ENCODE data around the gene NFKB2.

Gene NFKB2

GRCh38 chr10:102421507-102421756, 25.9 kb downstream of the NFKB2 start:
- DNase-seq (ENCODE audit: low read depth in 1 of 2, low spot score in 1 of 2): peak in 1 of 2 experiments; percentile 18
- Histone ChIP-seq H3K27me3 (ENCODE audit: insufficient read depth, poor library complexity, severe bottlenecking) (peaks cover 8% of the 10 kb centered on the region), H3K27ac (replicated peaks) (peak overlapping the region; percentile 82), H3K4me3 (replicated peaks; ENCODE audit: insufficient read depth, low read length) (peak overlapping the region; percentile 99)
- TF ChIP-seq, protein P1, sequence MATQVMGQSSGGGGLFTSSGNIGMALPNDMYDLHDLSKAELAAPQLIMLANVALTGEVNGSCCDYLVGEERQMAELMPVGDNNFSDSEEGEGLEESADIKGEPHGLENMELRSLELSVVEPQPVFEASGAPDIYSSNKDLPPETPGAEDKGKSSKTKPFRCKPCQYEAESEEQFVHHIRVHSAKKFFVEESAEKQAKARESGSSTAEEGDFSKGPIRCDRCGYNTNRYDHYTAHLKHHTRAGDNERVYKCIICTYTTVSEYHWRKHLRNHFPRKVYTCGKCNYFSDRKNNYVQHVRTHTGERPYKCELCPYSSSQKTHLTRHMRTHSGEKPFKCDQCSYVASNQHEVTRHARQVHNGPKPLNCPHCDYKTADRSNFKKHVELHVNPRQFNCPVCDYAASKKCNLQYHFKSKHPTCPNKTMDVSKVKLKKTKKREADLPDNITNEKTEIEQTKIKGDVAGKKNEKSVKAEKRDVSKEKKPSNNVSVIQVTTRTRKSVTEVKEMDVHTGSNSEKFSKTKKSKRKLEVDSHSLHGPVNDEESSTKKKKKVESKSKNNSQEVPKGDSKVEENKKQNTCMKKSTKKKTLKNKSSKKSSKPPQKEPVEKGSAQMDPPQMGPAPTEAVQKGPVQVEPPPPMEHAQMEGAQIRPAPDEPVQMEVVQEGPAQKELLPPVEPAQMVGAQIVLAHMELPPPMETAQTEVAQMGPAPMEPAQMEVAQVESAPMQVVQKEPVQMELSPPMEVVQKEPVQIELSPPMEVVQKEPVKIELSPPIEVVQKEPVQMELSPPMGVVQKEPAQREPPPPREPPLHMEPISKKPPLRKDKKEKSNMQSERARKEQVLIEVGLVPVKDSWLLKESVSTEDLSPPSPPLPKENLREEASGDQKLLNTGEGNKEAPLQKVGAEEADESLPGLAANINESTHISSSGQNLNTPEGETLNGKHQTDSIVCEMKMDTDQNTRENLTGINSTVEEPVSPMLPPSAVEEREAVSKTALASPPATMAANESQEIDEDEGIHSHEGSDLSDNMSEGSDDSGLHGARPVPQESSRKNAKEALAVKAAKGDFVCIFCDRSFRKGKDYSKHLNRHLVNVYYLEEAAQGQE (IDR thresholded peaks at IDR 0.05; ENCODE audit: insufficient replicate concordance, low read depth): no peak
- TF ChIP-seq GABPA (IDR thresholded peaks at IDR 0.05; ENCODE audit: low read depth) (no peak), POLR2AphosphoS5 (IDR thresholded peaks at IDR 0.05; ENCODE audit: low read depth) (no peak), CTCF (IDR thresholded peaks at IDR 0.05; ENCODE audit: insufficient read depth, low read length) (no peak), SPI1 (IDR thresholded peaks at IDR 0.05; ENCODE audit: borderline replicate concordance, low read depth) (no peak)

- H3K27ac ChIP-seq (replicated peaks): peak overlapping the region; percentile 82
- H3K27me3 ChIP-seq (ENCODE audit: insufficient read depth, poor library complexity, severe bottlenecking): peaks cover 8% of the 10 kb centered on the region
- TF ChIP-seq SPI1 (IDR thresholded peaks at IDR 0.05; ENCODE audit: borderline replicate concordance, low read depth) (no peak), POLR2AphosphoS5 (IDR thresholded peaks at IDR 0.05; ENCODE audit: low read depth) (peak; percentile 38)
- DNase-seq (ENCODE audit: low read depth in 1 of 2, low spot score in 1 of 2): peak; percentile 35 to 36
- peak overlapping the region; percentile 99 for H3K4me3 ChIP-seq (replicated peaks; ENCODE audit: insufficient read depth, low read length)
Observed at GRCh38 chr10:102421757-102422512, 26.4 kb downstream of the NFKB2 start.

DNA sequence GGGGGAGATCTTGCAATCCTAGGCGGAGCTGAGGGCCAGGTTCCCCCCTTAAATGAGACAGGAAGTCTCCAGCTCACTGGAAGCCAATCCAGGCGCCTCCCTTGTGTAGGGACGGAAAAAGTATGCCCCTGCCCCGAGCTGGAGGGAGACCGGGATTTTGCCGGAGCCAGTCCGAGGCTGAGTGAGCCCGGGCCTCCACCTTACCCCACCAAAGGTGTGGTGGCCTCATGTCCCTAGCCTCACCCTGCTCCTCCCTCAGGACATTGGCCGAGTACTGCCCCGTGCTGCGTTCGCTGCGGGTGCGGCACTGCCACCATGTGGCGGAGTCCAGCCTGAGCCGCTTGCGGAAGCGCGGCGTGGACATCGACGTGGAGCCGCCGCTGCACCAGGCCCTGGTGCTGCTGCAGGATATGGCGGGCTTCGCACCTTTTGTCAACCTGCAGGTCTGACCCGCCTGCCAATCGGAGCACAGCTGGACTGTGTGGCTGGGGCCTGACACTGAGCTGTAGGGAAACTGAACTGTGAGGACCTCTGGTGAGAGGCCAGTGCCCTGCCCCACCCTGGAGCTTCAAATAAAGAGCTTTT, 27.1 kb downstream of the NFKB2 start:
- DNase-seq (ENCODE audit: low read depth in 1 of 2, low spot score in 1 of 2): peak; percentile 73 to 82
- Histone ChIP-seq H3K27ac (replicated peaks) (peak overlapping the region; percentile 82), H3K27me3 (ENCODE audit: insufficient read depth, poor library complexity, severe bottlenecking) (peaks cover 8% of the 10 kb centered on the region), H3K4me3 (replicated peaks; ENCODE audit: insufficient read depth, low read length) (peak overlapping the region; percentile 99)
- TF ChIP-seq, protein P1 (IDR thresholded peaks at IDR 0.05; ENCODE audit: insufficient replicate concordance, low read depth): peak; percentile 56
- TF ChIP-seq SPI1 (IDR thresholded peaks at IDR 0.05; ENCODE audit: borderline replicate concordance, low read depth) (no peak), POLR2AphosphoS5 (IDR thresholded peaks at IDR 0.05; ENCODE audit: low read depth) (peak; percentile 66), CTCF (IDR thresholded peaks at IDR 0.05; ENCODE audit: insufficient read depth, low read length) (peak; percentile 84)

DNA sequence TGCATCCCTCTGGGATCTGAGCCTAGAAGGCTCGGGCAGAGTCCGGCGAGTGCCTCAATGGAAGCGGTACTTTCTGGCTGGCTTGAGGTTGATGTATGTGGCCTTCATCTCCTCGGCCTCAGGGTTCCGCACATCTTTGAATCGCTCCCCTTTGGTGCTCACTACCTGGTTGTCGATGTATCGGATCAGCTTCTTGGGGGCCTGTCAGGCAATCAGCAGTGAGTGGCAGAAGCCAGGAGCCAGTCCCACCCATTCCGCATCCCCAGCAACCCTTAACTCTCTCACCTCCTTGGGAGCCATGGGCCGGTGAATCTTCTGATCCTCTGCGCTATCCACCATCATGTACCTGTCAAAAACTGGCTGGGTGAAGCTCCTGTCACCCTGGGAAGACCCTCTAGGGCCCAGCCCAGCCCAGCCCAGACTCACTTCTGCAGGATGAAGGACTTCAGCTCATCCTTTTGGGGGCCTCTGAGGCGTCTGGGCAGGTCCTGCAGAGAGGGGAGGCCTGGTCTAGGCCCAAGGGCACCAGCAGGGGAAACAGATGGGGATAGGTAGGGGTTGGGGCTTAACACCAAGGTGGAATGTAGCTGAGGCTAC, 28.0 kb downstream of the NFKB2 start:
- H3K4me3 ChIP-seq (replicated peaks; ENCODE audit: insufficient read depth, low read length): no peak overlapping the region
- peaks cover 4% of the 10 kb centered on the region for H3K27me3 ChIP-seq (ENCODE audit: insufficient read depth, poor library complexity, severe bottlenecking)
- no peak for TF ChIP-seq CTCF (IDR thresholded peaks at IDR 0.05; ENCODE audit: insufficient read depth, low read length)
- TF ChIP-seq, protein P1 (IDR thresholded peaks at IDR 0.05; ENCODE audit: insufficient replicate concordance, low read depth): no peak
- no peak for TF ChIP-seq GABPA (IDR thresholded peaks at IDR 0.05; ENCODE audit: low read depth)
- TF ChIP-seq POLR2AphosphoS5 (IDR thresholded peaks at IDR 0.05; ENCODE audit: low read depth): no peak
- TF ChIP-seq SPI1 (IDR thresholded peaks at IDR 0.05; ENCODE audit: borderline replicate concordance, low read depth): no peak
- no peak overlapping the region for H3K27ac ChIP-seq (replicated peaks)
- no peak for DNase-seq (ENCODE audit: low read depth in 1 of 2, low spot score in 1 of 2)

All from HL-60 (cell line).